GM19463 (cell line): ENCODE measurements around the gene ZNF398.

Experiments used
- ATAC-seq: cut with Tn5 transposase; IDR thresholded peaks from one replicate; pipeline ENCODE4 v1.9.1; 2021; ENCODE audit warnings: mild to moderate bottlenecking, moderate library complexity; ENCODE audit not compliant: unreplicated experiment

ZNF398 gene

GRCh38 chr7:149195180-149196150, 48.2 kb downstream of the ZNF398 start, which contains the start of gene ZNF282:
TSS of gene ZNF282 (plus strand) at chr7:149195546. CDS start at chr7:149195590, 44 bp downstream.
- peak; percentile 92 for ATAC-seq

GRCh38 chr7:149196151-149196704, 49.0 kb downstream of the ZNF398 start:
- no peak for ATAC-seq

- ATAC-seq = no peak
Measured at GRCh38 chr7:149196705-149197171, 49.5 kb downstream of the ZNF398 start.

GRCh38 chr7:149197675-149198074, 50.4 kb downstream of the ZNF398 start:
- no peak for ATAC-seq

- no peak for ATAC-seq
Measured at GRCh38 chr7:149198161-149198816, 51.0 kb downstream of the ZNF398 start.

GRCh38 chr7:149199234-149199995, 52.2 kb downstream of the ZNF398 start:
- ATAC-seq = no peak

- ATAC-seq = no peak
Measured at GRCh38 chr7:149202831-149203231, 55.6 kb downstream of the ZNF398 start.

- no peak for ATAC-seq
Measured at GRCh38 chr7:149205690-149206381, 58.6 kb downstream of the ZNF398 start.

- ATAC-seq = no peak
Measured at GRCh38 chr7:149207324-149208035, 60.2 kb downstream of the ZNF398 start.

GRCh38 chr7:149209518-149210269, 62.4 kb downstream of the ZNF398 start:
- ATAC-seq = no peak

GRCh38 chr7:149210551-149210950, 63.3 kb downstream of the ZNF398 start:
- no peak for ATAC-seq

GRCh38 chr7:149214020-149214720, 66.9 kb downstream of the ZNF398 start:
- ATAC-seq = no peak

- ATAC-seq = no peak
Measured at GRCh38 chr7:149216402-149216801, 69.1 kb downstream of the ZNF398 start.

- ATAC-seq = no peak
Measured at GRCh38 chr7:149217570-149217969, 70.3 kb downstream of the ZNF398 start.

GRCh38 chr7:149218469-149219420, 71.5 kb downstream of the ZNF398 start:
- no peak for ATAC-seq

- no peak for ATAC-seq
Measured at GRCh38 chr7:149220534-149220933, 73.3 kb downstream of the ZNF398 start.

- no peak for ATAC-seq
Measured at GRCh38 chr7:149223176-149223575, 75.9 kb downstream of the ZNF398 start.
